ENCODE measurements around the gene UBE3A. TPM values are rescaled to one million over a fixed set of nuclear protein-coding genes. Genes with fewer than 3 reads are reported as not detected.
A peak's percentile ranks its signal among the peaks of the same experiment; 100 is the strongest.

Gene UBE3A
- polyA plus RNA-seq, 4 donors, result 82.2 to 111 (median 104) TPM

DNA sequence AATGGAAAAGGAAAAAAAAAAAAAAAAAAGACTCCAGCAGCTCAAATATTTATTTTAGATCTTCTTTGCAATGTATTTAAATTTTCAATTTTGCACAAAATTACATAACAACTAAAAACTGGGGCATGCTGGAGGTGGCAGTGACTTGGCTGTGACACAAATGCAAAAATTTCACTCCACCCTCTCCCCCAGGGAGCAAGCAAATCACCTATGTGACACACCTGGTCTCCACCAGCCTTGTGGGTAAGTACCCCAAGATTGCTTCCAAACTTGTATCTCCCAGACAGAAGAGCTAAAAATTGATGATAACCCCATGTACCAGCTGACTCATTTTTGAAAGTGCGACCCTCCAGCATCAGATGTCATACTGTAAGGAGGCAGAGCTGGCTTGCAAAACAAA is 32.0 kb downstream of the UBE3A start:
- no peak for DNase-seq (ENCODE audit: low read depth in 4 of 4, low spot score in 3 of 4)

DNA sequence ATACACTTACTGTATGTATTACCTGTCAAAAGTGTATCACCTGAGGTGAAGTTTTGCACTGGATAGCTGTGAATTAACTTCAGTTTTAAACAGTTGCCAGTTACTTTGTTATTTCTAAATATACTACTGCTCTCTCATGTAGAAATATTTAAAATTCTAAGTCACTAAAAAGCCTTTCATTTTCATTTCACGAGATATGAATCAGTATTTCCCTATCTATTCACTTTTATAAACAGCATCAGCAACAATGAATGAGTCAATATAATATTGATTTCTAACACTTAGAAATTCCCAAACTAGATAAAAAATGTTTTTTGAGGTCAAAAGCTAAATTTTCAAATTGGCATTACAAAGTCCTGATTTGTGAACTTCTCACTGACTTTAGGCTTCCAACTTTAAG is 32.6 kb downstream of the UBE3A start:
- DNase-seq (ENCODE audit: low read depth in 4 of 4, low spot score in 3 of 4), result no peak

GRCh38 chr15:25403771-25404170 is 35.1 kb downstream of the UBE3A start:
- no peak for DNase-seq (ENCODE audit: low read depth in 4 of 4, low spot score in 3 of 4)

GRCh38 chr15:25402342-25402741 is 36.5 kb downstream of the UBE3A start:
- no peak for DNase-seq (ENCODE audit: low read depth in 4 of 4, low spot score in 3 of 4)

- no peak for DNase-seq (ENCODE audit: low read depth in 4 of 4, low spot score in 3 of 4)
Observed at GRCh38 chr15:25401501-25401900, 37.3 kb downstream of the UBE3A start.

GRCh38 chr15:25397100-25397499 is 41.7 kb downstream of the UBE3A start:
- DNase-seq (ENCODE audit: low read depth in 4 of 4, low spot score in 3 of 4), result no peak

- DNase-seq (ENCODE audit: low read depth in 4 of 4, low spot score in 3 of 4), result no peak
Observed at GRCh38 chr15:25394898-25395297, 43.9 kb downstream of the UBE3A start.

GRCh38 chr15:25392806-25393205 is 46.0 kb downstream of the UBE3A start:
- DNase-seq (ENCODE audit: low read depth in 4 of 4, low spot score in 3 of 4), result no peak

GRCh38 chr15:25391971-25392721 is 46.7 kb downstream of the UBE3A start:
- no peak for DNase-seq (ENCODE audit: low read depth in 4 of 4, low spot score in 3 of 4)

GRCh38 chr15:25385986-25386385 is 52.8 kb downstream of the UBE3A start:
- DNase-seq (ENCODE audit: low read depth in 4 of 4, low spot score in 3 of 4), result no peak

GRCh38 chr15:25381579-25381978 is 57.2 kb downstream of the UBE3A start:
- no peak for DNase-seq (ENCODE audit: low read depth in 4 of 4, low spot score in 3 of 4)

- DNase-seq (ENCODE audit: low read depth in 4 of 4, low spot score in 3 of 4), result no peak
Observed at GRCh38 chr15:25378501-25378901, 60.3 kb downstream of the UBE3A start.

DNA sequence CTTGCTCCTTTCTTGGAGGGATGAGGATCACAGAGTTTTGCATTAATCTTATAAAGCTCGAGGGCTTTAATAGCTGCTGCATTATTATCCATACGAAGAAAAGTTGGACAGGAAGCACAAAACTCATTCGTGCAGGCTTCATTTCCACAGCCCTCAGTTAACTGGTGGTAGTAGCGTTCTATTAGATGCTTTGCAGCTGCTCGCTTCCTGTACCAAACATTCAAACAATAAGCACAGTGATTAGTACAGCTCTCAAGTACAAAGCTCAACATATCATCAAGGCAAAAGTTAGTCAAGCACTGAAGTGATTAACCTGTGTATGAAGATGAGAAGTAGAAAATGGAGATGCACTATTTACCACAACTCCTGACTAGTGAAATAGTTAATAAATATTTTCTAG is 63.3 kb downstream of the UBE3A start:
- peak in 3 of 4 donors; percentile 7 to 14 (median 7) for DNase-seq (ENCODE audit: low read depth in 4 of 4, low spot score in 3 of 4)

GRCh38 chr15:25374143-25374542 is 64.7 kb downstream of the UBE3A start:
- DNase-seq (ENCODE audit: low read depth in 4 of 4, low spot score in 3 of 4), result no peak

- no peak for DNase-seq (ENCODE audit: low read depth in 4 of 4, low spot score in 3 of 4)
Observed at GRCh38 chr15:25372298-25372697, 66.5 kb downstream of the UBE3A start.

DNA sequence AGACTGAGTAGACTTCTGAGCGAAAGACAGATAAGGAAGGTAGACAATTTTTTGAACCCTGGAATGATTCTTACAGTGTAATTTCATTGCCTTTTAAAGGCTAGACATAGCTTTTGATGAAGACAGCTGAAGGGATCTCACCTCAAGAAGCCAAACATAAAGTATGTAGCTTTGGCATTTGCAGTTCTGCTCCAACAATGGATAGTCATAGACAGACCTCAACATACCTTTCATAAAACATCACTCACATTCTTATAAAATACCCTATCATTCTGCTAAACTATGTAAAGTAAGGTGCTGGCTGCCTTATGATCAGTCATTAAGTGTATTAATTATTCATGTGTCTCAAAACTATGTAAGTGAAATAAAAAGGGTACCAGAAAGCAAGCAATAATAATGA is 70.0 kb downstream of the UBE3A start:
- no peak for DNase-seq (ENCODE audit: low read depth in 4 of 4, low spot score in 3 of 4)

DNA sequence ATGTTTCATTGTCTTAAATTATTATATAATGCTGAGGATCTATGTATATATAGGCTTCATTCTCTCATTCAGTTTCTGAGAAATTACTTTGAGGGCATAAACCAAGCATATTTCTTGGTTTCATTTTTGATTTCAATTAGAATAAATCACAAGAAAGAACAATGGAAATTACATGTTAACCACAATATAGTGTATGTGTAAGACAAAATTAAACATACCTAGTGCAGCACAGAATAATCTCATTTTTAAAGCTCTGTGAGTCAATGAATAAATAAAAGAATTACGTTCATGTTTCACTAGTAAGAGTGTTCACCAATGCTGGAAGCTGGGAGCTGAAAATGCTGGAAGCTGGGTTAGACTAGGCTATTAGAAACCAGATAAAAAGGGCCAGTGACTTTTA is 72.8 kb downstream of the UBE3A start:
- no peak for DNase-seq (ENCODE audit: low read depth in 4 of 4, low spot score in 3 of 4)

DNA sequence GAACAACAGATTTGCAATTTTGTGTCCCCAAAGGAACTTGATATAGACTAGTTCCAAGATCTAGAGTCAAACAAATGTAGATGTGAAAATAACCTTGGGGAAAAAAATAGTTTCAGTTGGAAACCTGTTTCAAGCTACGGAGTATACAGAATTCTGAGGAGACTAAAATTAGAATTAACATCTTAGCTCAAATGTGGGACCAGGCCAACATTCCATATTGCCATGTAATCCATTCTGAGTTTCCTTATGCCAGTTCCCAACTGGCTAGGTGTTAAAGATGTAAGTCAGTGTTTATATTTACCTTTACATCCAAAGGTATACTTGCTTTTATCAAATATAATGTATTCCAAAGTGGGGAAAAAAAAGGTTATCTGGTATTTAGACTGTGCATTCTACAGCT is 76.3 kb downstream of the UBE3A start:
- no peak for DNase-seq (ENCODE audit: low read depth in 4 of 4, low spot score in 3 of 4)

GRCh38 chr15:25347707-25348106 is 91.1 kb downstream of the UBE3A start:
- no peak for DNase-seq (ENCODE audit: low read depth in 4 of 4, low spot score in 3 of 4)

DNA sequence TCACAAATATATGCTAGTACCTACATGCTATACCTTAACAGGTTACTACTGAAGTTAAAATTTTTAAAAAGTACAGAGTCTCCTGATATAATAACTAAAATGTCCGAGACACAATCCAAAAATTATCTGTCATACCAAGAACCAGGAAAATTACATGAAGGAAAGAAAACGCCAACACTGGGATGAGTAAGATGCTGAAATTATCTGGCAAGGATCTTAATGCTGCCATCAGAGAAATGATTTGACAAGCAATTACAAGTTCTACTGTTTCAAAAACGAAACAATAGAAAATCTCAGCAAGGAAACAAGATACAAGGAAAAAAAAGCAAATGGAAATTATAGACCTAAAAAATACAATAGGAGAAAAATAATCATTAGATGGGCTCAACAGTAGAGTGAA is 92.5 kb downstream of the UBE3A start:
- no peak for DNase-seq (ENCODE audit: low read depth in 4 of 4, low spot score in 3 of 4)

DNA sequence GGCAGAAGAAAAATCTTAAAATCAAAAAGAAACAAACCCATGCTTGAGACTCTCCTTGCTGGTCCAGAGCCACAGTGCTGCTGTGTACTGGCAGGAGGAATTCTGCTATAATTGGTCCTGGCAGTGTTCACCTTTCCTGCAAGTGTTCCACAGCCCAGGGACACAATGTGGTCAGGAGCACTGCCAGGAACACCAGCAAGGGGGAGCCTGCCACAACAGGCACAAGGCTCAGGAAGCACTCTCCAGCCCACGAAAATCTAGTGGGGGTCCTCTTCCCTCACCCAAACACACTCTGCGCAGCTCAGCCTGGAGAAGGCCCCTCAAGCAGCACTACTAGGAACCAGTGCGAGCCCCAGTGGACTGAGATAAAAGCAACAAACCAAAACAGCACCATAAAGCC is 92.9 kb downstream of the UBE3A start:
- DNase-seq (ENCODE audit: low read depth in 4 of 4, low spot score in 3 of 4), result no peak

GRCh38 chr15:25342629-25343028 is 96.2 kb downstream of the UBE3A start:
- no peak for DNase-seq (ENCODE audit: low read depth in 4 of 4, low spot score in 3 of 4)

- no peak for DNase-seq (ENCODE audit: low read depth in 4 of 4, low spot score in 3 of 4)
Observed at GRCh38 chr15:25339431-25339830, 99.4 kb downstream of the UBE3A start.

Measured in right renal pelvis (tissue), 4 donors.